ENCODE data around the gene UBN1. TPM values are rescaled to one million over a fixed set of nuclear protein-coding genes. Genes with fewer than 3 reads are reported as not detected.
A peak's percentile ranks its signal among the peaks of the same experiment; 100 is the strongest.
"Not testable (repeated sequence)": the region's sequence is repeated elsewhere in the genome, so short reads cannot be mapped to it uniquely, and the experiment has no call there.

The UBN1 gene
- total RNA-seq, 3 donors from 2014 or later = 28.8 to 32.8 (median 29.1) TPM

DNA sequence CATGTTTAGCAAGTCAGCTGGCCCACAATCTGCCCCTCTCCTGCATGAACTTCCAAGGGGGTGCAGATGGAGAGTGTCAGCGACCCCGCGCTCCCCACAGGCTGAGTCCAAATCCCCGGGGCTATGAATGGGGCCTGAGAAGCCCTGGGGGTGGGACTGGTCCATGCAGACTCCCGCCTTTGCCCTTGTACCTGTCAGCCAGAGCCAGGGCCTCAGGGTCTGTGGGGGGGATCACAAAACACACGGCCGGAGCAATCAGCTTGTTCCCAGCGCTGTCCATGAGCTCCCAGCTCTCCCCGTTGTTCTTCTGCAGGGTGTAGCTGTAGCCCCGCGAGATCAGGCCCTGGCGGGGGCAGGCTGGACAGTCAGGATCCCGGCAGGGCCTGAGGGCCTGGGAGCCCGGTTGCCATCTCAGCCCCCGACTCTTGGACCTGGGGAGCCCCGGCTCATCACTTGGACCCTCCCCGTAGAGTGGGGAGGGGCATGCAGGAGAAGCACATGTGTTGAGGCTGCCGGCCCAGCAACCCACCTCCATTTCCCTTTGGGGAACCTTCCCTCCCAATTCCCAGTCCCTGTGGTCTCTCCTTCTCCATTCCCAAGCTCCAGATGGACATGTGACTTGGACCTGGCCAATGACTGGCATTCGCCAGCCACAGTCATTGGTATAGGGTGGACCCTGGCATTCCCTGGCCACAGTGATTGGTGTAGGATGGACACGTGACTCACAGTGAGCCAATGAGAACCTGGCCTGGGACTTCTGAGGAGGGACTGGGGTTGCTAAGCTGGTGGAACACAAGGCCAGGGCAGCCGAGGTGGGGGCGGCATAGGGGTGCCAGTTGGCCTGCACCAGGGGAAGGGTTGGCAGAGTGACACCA lies 47.2 kb downstream of the UBN1 start:
- TF ChIP-seq, protein P1, sequence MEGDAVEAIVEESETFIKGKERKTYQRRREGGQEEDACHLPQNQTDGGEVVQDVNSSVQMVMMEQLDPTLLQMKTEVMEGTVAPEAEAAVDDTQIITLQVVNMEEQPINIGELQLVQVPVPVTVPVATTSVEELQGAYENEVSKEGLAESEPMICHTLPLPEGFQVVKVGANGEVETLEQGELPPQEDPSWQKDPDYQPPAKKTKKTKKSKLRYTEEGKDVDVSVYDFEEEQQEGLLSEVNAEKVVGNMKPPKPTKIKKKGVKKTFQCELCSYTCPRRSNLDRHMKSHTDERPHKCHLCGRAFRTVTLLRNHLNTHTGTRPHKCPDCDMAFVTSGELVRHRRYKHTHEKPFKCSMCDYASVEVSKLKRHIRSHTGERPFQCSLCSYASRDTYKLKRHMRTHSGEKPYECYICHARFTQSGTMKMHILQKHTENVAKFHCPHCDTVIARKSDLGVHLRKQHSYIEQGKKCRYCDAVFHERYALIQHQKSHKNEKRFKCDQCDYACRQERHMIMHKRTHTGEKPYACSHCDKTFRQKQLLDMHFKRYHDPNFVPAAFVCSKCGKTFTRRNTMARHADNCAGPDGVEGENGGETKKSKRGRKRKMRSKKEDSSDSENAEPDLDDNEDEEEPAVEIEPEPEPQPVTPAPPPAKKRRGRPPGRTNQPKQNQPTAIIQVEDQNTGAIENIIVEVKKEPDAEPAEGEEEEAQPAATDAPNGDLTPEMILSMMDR (IDR thresholded peaks at IDR 0.05) = no peak
- TF ChIP-seq POLR2A (IDR thresholded peaks at IDR 0.05) (no peak), POLR2AphosphoS5 (IDR thresholded peaks at IDR 0.05) (no peak)
- no peak for DNase-seq (ENCODE audit: low spot score in 2 of 2)
- no peaks in the 10 kb centered on the region for H3K27me3 ChIP-seq
- peaks cover 0 to 4% of the 10 kb centered on the region in 2 donors for H3K9me3 ChIP-seq
- intact Hi-C loops (cut with DNase I; ENCODE audit: low total_unique reads) = no loop called here
- no peaks in the 10 kb centered on the region for H3K4me1 ChIP-seq
- peak overlapping the region in 1 of 2 donors; percentile 25 for H3K27ac ChIP-seq
- no peak overlapping the region for H3K4me3 ChIP-seq
- H3K36me3 ChIP-seq = peaks cover 4% of the 10 kb centered on the region

DNA sequence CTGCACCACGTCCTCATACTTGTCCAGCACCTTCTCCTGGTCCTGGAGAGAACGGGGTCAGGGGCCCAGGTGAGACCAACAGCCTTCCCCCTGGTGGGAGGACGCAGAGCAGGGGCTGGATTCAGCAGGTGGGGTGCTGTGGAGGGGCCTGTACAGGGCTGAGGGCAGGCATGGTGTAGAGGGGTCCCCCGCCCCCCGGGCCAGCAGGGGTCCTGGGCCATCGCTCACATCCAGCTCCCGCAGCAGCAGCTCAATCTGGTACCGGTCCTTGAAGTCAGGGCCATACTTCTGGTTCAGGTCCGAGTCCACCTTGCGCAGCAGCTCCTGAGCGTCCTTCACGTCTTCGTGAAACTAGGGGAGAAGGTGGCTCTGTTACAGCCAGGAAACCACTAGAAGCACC lies 48.1 kb downstream of the UBN1 start:
- no peak overlapping the region for H3K4me3 ChIP-seq
- peaks cover 0 to 4% of the 10 kb centered on the region in 2 donors for H3K9me3 ChIP-seq
- TF ChIP-seq, protein P1 (IDR thresholded peaks at IDR 0.05) = no peak
- TF ChIP-seq POLR2AphosphoS5 (IDR thresholded peaks at IDR 0.05) (no peak), POLR2A (IDR thresholded peaks at IDR 0.05) (no peak)
- H3K27ac ChIP-seq = peak overlapping the region in 1 of 2 donors; percentile 25
- DNase-seq (ENCODE audit: low spot score in 2 of 2) = no peak
- H3K36me3 ChIP-seq = peaks cover 4% of the 10 kb centered on the region
- H3K4me1 ChIP-seq = peaks cover 0 to under 1% of the 10 kb centered on the region in 2 donors
- intact Hi-C loops (cut with DNase I; ENCODE audit: low total_unique reads) = no loop called here
- no peaks in the 10 kb centered on the region for H3K27me3 ChIP-seq

DNA sequence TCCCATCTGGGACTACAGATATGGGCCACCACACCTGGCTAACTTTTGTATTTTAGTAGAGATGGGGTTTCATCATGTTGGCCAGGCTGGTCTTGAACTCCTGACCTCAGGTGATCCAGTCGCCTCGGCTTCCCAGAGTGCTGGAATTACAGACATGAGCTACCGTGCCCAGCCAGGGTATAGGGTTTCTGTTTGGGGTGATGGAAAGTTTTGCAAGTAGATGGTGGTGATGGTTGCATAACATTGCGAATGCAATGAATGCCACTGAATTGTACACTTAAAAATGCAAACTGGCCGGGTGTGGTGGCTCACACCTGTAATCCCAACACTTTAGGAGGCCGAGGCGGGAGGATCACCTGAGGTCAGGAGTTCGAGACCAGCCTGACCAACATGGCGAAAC lies 49.5 kb downstream of the UBN1 start:
- H3K9me3 ChIP-seq; H3K36me3 ChIP-seq; DNase-seq (ENCODE audit: low spot score in 2 of 2); H3K4me3 ChIP-seq; H3K4me1 ChIP-seq; H3K27ac ChIP-seq; H3K27me3 ChIP-seq: not testable (repeated sequence)
- intact Hi-C loops (cut with DNase I; ENCODE audit: low total_unique reads) = loop anchor here (2.0 kb wide), 1 partner anchor 26 kb away; no protein-coding TSS in a partner anchor

DNA sequence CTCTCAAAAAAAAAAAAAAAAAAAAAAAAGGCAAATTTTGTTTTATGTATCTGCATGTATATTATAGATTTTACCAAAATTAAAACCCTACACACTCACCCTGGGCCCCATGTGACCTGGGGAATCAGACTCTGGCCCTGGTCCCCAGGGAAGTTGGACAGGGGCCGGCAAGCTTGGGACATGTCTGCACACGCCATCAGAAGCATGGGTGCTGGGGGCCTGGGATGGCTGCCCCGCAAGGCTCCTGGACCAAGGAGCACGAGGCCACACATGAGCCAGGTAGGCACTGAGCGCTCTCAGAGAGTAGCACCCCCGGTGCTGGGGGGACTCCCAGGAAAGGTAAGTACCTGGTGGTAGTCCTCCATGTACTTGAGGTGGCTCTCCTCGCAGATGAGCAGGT lies 50.0 kb downstream of the UBN1 start:
- peak in 1 of 2 donors; percentile 66 for DNase-seq (ENCODE audit: low spot score in 2 of 2)
- TF ChIP-seq POLR2AphosphoS5 (IDR thresholded peaks at IDR 0.05) (no peak), POLR2A (IDR thresholded peaks at IDR 0.05) (no peak)
- TF ChIP-seq, protein P1 (IDR thresholded peaks at IDR 0.05) = no peak
- intact Hi-C loops (cut with DNase I; ENCODE audit: low total_unique reads) = loop anchor here (2.0 kb wide), 1 partner anchor 27 kb away; no protein-coding TSS in a partner anchor
- Histone ChIP-seq H3K36me3 (peaks cover 4% of the 10 kb centered on the region), H3K27ac (peak overlapping the region in 1 of 2 donors; percentile 16), H3K4me3 (no peak overlapping the region), H3K27me3 (no peaks in the 10 kb centered on the region), H3K4me1 (peaks cover 0 to 7% of the 10 kb centered on the region in 2 donors), H3K9me3 (peaks cover 0 to 4% of the 10 kb centered on the region in 2 donors)

DNA sequence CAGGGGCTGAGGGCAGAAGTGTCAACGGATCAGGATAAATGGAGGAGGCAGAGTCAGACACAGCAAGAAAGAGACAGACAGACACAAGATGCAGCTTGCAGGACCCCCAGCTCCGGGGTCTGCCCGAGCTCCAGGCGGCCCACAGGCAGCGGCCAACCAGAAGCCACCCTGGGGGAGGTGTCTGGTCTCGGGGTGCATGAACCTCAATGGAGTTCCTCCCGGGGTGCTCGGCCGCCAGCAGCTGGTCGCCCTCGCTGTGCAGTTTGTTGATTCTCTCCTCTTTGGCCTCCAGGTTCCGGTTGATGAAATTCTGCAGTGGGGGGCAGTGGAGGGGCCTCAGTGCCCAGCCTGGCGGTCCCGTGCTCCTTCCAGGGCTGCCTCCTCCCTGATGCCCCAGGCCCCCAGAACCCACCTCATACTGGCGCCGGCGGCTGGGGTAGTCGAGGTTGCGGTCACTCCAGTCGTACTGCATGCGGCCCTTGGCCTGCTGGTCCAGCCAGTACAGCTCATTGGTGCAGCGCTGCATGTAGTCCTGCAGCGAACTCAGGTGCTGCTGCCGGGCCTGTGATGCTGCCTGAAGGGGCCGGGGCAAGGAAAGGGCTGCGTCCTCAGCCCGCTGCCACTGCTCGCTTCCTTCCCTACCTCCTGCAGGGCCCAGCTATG lies 51.7 kb downstream of the UBN1 start:
- Histone ChIP-seq H3K27me3 (no peaks in the 10 kb centered on the region), H3K4me3 (no peak overlapping the region), H3K4me1 (peaks cover 0 to 7% of the 10 kb centered on the region in 2 donors), H3K36me3 (peaks cover 4% of the 10 kb centered on the region), H3K9me3 (peaks cover 0 to 4% of the 10 kb centered on the region in 2 donors), H3K27ac (peak overlapping the region; percentile 38 to 78)
- TF ChIP-seq, protein P1 (IDR thresholded peaks at IDR 0.05) = no peak
- TF ChIP-seq POLR2A (IDR thresholded peaks at IDR 0.05) = no peak
- no peak for TF ChIP-seq POLR2AphosphoS5 (IDR thresholded peaks at IDR 0.05)
- DNase-seq (ENCODE audit: low spot score in 2 of 2) = no peak
- intact Hi-C loops (cut with DNase I; ENCODE audit: low total_unique reads) = loop anchor here (2.0 kb wide), 1 partner anchor 52 kb away; the partner anchor contains the start of genes GLYR1 and UBN1
